Adrenal gland (tissue), 12 donors: ENCODE results near the gene CREB3L4. TPM values are rescaled to one million over a fixed set of nuclear protein-coding genes. Genes with fewer than 3 reads are reported as not detected.

Source experiments
- DNase-seq, 7 donors: peaks; one replicate each; pipeline ENCODE4 v3.0.0-alpha.2; 2019 to 2020
- H3K27ac ChIP-seq, 5 donors: fragments of 200-600 bp; sonication (generic) in 4 of 5; 1 replicate in 3 of 5; 2 replicates in 2 of 5; pipeline versions ENCODE4 v1.5.1 to v1.8.0; 2016 to 2020; ENCODE audit warnings: mild to moderate bottlenecking in 1 of 5
- H3K27me3 ChIP-seq: fragments of 200-600 bp; 2 replicates; pipeline ENCODE4 v1.8.0; 2021
- H3K36me3 ChIP-seq, 2 donors: fragments of 200-600 bp; replicated peaks in 1 of 2; 1 replicate in 1 of 2; 2 replicates in 1 of 2; pipeline versions ENCODE4 v1.5.1 to v1.8.0; 2018 to 2022
- H3K4me1 ChIP-seq, 2 donors: fragments of 200-600 bp; replicated peaks in 1 of 2; 1 replicate in 1 of 2; 2 replicates in 1 of 2; pipeline versions ENCODE4 v1.5.1 to v1.8.0; 2018 to 2021
- H3K4me3 ChIP-seq, 4 donors: fragments of 200-600 bp; sonication (generic) in 3 of 4; one replicate each; pipeline ENCODE4 v1.5.1; 2016 to 2018
- H3K9me3 ChIP-seq, 3 donors: fragments of 200-600 bp; sonication (generic) in 1 of 3; replicated peaks in 1 of 3; 1 replicate in 2 of 3; 2 replicates in 1 of 3; pipeline versions ENCODE4 v1.5.1 to v1.8.0; 2016 to 2021
- POLR2A ChIP-seq, 2 donors: fragments of 450-650 bp; IDR thresholded peaks; one replicate each; pipeline ENCODE4 v1.6.1; 2017; ENCODE audit warnings: antibody characterized with exemption in 2 of 2, mild to moderate bottlenecking in 2 of 2, moderate library complexity in 1 of 2
- WGBS, 4 donors: extraction: QIAGEN DNeasy Blood & Tissue Kit in 2 of 4; methylation state at CpG; one replicate each; pipeline versions ENCODE4 v1.1.5 to v1.1.7; 2013 to 2017; 5-methylcytosine and 5-hydroxymethylcytosine counted together
- intact Hi-C, 2 donors: fragments of 100-400 bp; cut with DNase I; formaldehyde crosslinking; loops; one replicate each; pipeline versions ENCODE4 v1.14.1 to v1.15.0; 2022 to 2023
- polyA plus RNA-seq, 3 donors: library from polyadenylated mRNA; stranded (reverse); fragments of 200-250 nt in 2 of 3; fragments of 350-450 nt in 1 of 3; fragmentation: Illumina TruSeq in 1 of 3; extraction: RNeasy Lipid Tissue Mini Kit (QIAGEN cat#74804) in 1 of 3; gene quantifications; one replicate each; pipeline ENCODE4 v1.2.3, GENCODE V29; 2013 to 2014
- total RNA-seq, 9 donors: library from RNA; depleted of rRNA in 4 of 9; stranded (reverse); fragments of >200 nt in 4 of 9; fragments of 120-200 nt in 1 of 9; fragmentation: NEBNext Ultra II Directional in 1 of 9; extraction: Animal tissue kit (Norgen Biotek cat#: 25700) in 1 of 9; gene quantifications; one replicate each; pipeline versions ENCODE4 v1.1.0 to v1.2.4, GENCODE V29; 2013 to 2023
- TF ChIP-seq, protein P1 (sequence below), 6 experiments: fragments of 450-650 bp in 4 of 6; fragments of 200-600 bp in 2 of 6; sonication (generic) in 1 of 6; IDR thresholded peaks; 1 replicate in 5 of 6; 2 replicates in 1 of 6; pipeline versions ENCODE4 v1.5.1 to v1.8.0; 2016 to 2021; ENCODE audit warnings: antibody characterized with exemption in 6 of 6, mild to moderate bottlenecking in 2 of 6, moderate library complexity in 1 of 6
- donor health status: healthy with polysubstance abuse.
- donor health status: Bipolar disorder and iron deficiency.
- donor health status: DM: yes; HTN: yes; CAD: no.
- donor health status: DM: no; HTN: no; CAD: no.
- donor health status: DM: no; HTN: no; CAD: no.
- donor health status: DM: yes; HTN: yes; CAD: no.

Gene CREB3L4
- total and polyA plus RNA-seq, 12 donors: 5.1 to 21.8 (median 15.1) TPM

DNA sequence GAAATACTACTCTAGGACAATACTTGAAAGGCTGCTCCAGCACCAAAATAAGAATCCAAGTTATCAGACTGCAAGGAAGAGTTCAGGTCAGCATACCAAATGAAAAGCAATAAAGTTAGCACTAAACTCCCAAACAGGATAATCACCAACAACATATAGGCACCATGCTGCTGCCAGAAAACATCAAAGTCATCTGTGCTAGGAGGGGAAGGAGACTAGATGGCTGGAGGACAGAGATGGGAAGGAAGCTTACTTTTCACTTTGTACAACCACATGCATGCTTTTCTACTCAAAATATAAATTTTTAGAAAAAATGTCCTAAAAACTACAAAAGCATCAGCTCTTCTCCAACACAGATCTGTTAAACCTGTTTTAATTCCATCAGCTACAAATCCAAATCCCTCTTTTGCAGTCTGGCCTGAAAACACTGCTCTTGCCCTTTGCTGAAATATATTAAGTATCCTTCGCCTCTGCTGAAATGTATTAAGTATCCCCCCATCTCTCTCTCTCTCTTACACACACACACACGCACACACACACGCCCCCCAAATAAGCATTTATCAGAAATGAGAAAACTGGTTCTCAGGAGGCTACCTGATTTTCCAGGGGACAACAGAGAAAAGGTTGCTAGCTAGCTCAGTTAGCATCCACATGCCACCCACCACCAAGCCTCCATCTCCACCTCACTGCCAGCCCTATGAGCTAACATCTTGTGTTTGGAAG, 46.5 kb upstream of the CREB3L4 start:
- intact Hi-C loops: loop anchor here in 1 of 2 donors (5.0 kb wide), 1 partner anchor 99 kb away; no protein-coding TSS in a partner anchor
- peaks cover 23 to 41% of the 10 kb centered on the region in 2 donors for H3K4me1 ChIP-seq

DNA sequence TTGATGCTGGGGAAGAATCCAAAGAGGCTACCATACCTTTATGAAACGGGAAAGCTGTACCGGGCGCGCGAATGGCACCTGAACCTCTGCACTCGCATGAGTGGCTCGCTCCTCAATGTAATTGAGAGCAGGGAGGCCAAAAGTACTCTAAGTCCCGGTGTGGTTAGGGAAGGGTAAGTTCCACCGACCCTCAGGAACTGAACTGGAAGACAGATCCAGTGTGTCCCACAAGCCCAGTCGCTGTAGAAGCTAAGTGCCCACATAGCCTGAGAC, 46.0 kb upstream of the CREB3L4 start:
- Histone ChIP-seq H3K27ac (peak overlapping the region in 3 of 5 donors; percentile 78 to 92 (median 83)), H3K4me3 (peak overlapping the region in 2 of 4 donors; percentile 42 to 93), H3K9me3 (no peaks in the 10 kb centered on the region), H3K36me3 (no peaks in the 10 kb centered on the region), H3K27me3 (no peaks in the 10 kb centered on the region), H3K4me1 (peaks cover 23 to 41% of the 10 kb centered on the region in 2 donors)
- 2 to 5% (median 3%) methylated on average over 10 of the region's 10 CpGs for WGBS, 4 donors
- DNase-seq: peak in 1 of 7 donors; percentile 55
- intact Hi-C loops: loop anchor here in 1 of 2 donors (5.0 kb wide), 1 partner anchor 99 kb away; no protein-coding TSS in a partner anchor
- TF ChIP-seq, protein P1, sequence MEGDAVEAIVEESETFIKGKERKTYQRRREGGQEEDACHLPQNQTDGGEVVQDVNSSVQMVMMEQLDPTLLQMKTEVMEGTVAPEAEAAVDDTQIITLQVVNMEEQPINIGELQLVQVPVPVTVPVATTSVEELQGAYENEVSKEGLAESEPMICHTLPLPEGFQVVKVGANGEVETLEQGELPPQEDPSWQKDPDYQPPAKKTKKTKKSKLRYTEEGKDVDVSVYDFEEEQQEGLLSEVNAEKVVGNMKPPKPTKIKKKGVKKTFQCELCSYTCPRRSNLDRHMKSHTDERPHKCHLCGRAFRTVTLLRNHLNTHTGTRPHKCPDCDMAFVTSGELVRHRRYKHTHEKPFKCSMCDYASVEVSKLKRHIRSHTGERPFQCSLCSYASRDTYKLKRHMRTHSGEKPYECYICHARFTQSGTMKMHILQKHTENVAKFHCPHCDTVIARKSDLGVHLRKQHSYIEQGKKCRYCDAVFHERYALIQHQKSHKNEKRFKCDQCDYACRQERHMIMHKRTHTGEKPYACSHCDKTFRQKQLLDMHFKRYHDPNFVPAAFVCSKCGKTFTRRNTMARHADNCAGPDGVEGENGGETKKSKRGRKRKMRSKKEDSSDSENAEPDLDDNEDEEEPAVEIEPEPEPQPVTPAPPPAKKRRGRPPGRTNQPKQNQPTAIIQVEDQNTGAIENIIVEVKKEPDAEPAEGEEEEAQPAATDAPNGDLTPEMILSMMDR (IDR thresholded peaks at IDR 0.05): no peak
- no peak for TF ChIP-seq POLR2A (IDR thresholded peaks at IDR 0.05)

More for the DNA sequence above, 46.5 kb upstream of the CREB3L4 start:
- Histone ChIP-seq H3K27ac (peak overlapping the region in 2 of 5 donors; percentile 83 to 92), H3K4me3 (peak overlapping the region in 2 of 4 donors; percentile 42 to 93), H3K9me3 (no peaks in the 10 kb centered on the region), H3K27me3 (no peaks in the 10 kb centered on the region), H3K36me3 (peaks cover 0 to under 1% of the 10 kb centered on the region in 2 donors)
- DNase-seq: no peak
- TF ChIP-seq, protein P1 (IDR thresholded peaks at IDR 0.05): no peak
- TF ChIP-seq POLR2A (IDR thresholded peaks at IDR 0.05): no peak
- 19 to 26% (median 22%) methylated on average over 3 of the region's 3 CpGs for WGBS, 4 donors

DNA sequence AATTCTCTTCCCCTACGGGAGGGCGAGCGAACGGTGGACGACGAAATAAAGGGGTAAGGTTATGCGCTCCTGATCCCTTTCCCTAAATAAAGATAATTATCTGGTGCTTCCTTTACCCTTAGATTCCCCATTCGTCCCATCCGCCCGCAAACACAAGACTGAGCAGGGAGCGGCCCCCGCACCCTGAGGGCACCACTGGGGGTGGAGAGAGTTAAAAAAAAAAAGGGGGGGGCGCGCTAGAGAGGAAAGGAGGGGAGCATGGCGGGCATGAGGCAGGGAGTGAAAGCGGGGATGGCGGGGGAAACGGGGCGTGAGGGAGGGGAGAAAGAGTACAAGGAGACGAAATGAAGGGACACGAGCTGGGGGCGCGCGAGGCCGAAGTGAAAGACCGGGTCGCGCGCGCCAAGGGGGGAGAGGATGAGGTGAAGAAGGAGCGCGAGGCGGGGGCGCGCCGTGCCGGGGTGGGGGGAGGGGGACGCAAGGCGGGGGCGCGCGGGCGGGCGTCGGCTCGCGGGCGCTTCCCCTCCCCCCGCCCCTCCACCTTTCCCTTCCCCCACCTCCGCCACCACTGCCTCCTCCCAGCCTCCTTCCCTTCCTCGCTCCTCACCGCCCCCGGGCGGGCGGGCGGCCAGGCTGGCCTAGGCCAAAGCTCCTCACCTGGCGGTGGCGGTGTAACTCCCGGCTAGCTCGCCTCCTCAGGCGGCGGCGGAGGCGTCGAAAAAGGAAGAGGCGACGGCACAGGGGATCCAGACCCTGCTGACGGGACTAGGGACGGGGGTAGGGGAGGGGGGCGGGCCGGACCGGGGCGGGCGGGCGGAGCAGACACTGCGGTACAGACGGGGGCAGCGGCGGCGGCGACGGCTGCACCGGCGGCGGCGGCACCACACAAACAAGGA, 45.4 kb upstream of the CREB3L4 start:
- TF ChIP-seq POLR2A (IDR thresholded peaks at IDR 0.05): peak in 1 of 2 donors; percentile 43
- TF ChIP-seq, protein P1 (IDR thresholded peaks at IDR 0.05): peak in 1 of 6 experiments; percentile 10
- H3K36me3 ChIP-seq: no peaks in the 10 kb centered on the region
- peak overlapping the region in 4 of 5 donors; percentile 67 to 92 (median 80) for H3K27ac ChIP-seq
- intact Hi-C loops: loop anchor here in 1 of 2 donors (5.0 kb wide), 1 partner anchor 100 kb away; no protein-coding TSS in a partner anchor
- no peaks in the 10 kb centered on the region for H3K27me3 ChIP-seq
- 0 to 1% (median 1%) methylated on average over 44 to 74 of the region's 86 CpGs for WGBS, 4 donors
- H3K9me3 ChIP-seq: no peaks in the 10 kb centered on the region
- peaks cover 23 to 41% of the 10 kb centered on the region in 2 donors for H3K4me1 ChIP-seq
- peak overlapping the region in 3 of 4 donors; percentile 42 to 93 (median 69) for H3K4me3 ChIP-seq
- DNase-seq: peak in 5 of 7 donors; percentile 35 to 62 (median 49)
